GM23248 (cell line): ENCODE data around the gene BEST2. TPM values are rescaled to one million over a fixed set of nuclear protein-coding genes. Genes with fewer than 3 reads are reported as not detected.
A peak's percentile ranks its signal among the peaks of the same experiment; 100 is the strongest.

Experiments
- DNase-seq: peaks from one replicate; pipeline ENCODE4 v3.0.0-alpha.2; 2015
- H2AFZ ChIP-seq: fragments of 200-600 bp; sonication (generic); 2 replicates; pipeline ENCODE4 v1.6.1; 2016; ENCODE audit warnings: antibody characterized with exemption
- H3F3A ChIP-seq: fragments of 200-600 bp; sonication (generic); 2 replicates; pipeline ENCODE4 v1.6.1; 2016; ENCODE audit warnings: mild to moderate bottlenecking, antibody characterized with exemption, mixed run types; ENCODE audit not compliant: insufficient read depth
- H3K27ac ChIP-seq: fragments of 200-600 bp; sonication (generic); 2 replicates; pipeline ENCODE4 v1.5.1; 2016; ENCODE audit warnings: mild to moderate bottlenecking
- H3K27me3 ChIP-seq: fragments of 200-600 bp; sonication (generic); replicated peaks from 2 replicates; pipeline ENCODE4 v1.6.1; 2016; ENCODE audit warnings: mild to moderate bottlenecking; ENCODE audit not compliant: insufficient read depth
- H3K36me3 ChIP-seq: fragments of 200-600 bp; sonication (generic); 2 replicates; pipeline ENCODE4 v1.6.1; 2016; ENCODE audit warnings: low read depth, mild to moderate bottlenecking
- H3K4me1 ChIP-seq: fragments of 200-600 bp; sonication (generic); 2 replicates; pipeline ENCODE4 v1.6.1; 2016; ENCODE audit warnings: mild to moderate bottlenecking; ENCODE audit not compliant: insufficient read depth
- H3K4me2 ChIP-seq: fragments of 200-600 bp; sonication (generic); one replicate; pipeline ENCODE4 v1.6.1; 2016; ENCODE audit warnings: mild to moderate bottlenecking; ENCODE audit not compliant: unreplicated experiment
- H3K4me3 ChIP-seq: fragments of 200-600 bp; sonication (generic); 2 replicates; pipeline ENCODE4 v1.5.1; 2016; ENCODE audit warnings: mild to moderate bottlenecking
- H3K79me2 ChIP-seq: fragments of 200-600 bp; sonication (generic); 2 replicates; pipeline ENCODE4 v1.6.1; 2016; ENCODE audit warnings: mild to moderate bottlenecking; ENCODE audit not compliant: insufficient read depth
- H3K9ac ChIP-seq: fragments of 200-600 bp; sonication (generic); 2 replicates; pipeline ENCODE4 v1.6.1; 2016; ENCODE audit warnings: mild to moderate bottlenecking
- H3K9me2 ChIP-seq: fragments of 200-600 bp; sonication (generic); 2 replicates; pipeline ENCODE4 v1.6.1; 2016; ENCODE audit warnings: mixed run types, mild to moderate bottlenecking, moderate library complexity; ENCODE audit not compliant: insufficient read depth
- H3K9me3 ChIP-seq: fragments of 200-600 bp; sonication (generic); one replicate; pipeline ENCODE4 v1.6.1; 2017; ENCODE audit warnings: low read depth
- H4K20me1 ChIP-seq: fragments of 200-600 bp; sonication (generic); 2 replicates; pipeline ENCODE4 v1.6.0; 2016; ENCODE audit not compliant: insufficient read depth
- EZH2 ChIP-seq: fragments of 200-600 bp; sonication (generic); IDR thresholded peaks from 2 replicates; pipeline ENCODE4 v1.6.1; 2018; ENCODE audit warnings: antibody characterized with exemption, mild to moderate bottlenecking; ENCODE audit not compliant: insufficient read depth, poor library complexity, severe bottlenecking
- EZH2phosphoT487 ChIP-seq: fragments of 200-600 bp; sonication (generic); IDR thresholded peaks from 2 replicates; pipeline ENCODE4 v1.6.1; 2018; ENCODE audit warnings: antibody characterized with exemption, moderate library complexity, mild to moderate bottlenecking, low read depth; ENCODE audit not compliant: insufficient read depth
- WGBS, 2 experiments: methylation state at CpG; one replicate each; pipeline ENCODE4 v1.1.6; 2015 to 2017; ENCODE audit warnings: low lambda C conversion rate in 2 of 2, low coverage in 1 of 2; ENCODE audit errors: missing lambda C conversion rate in 2 of 2; 5-methylcytosine and 5-hydroxymethylcytosine counted together
- in situ Hi-C: fragments of 300-500 bp; cut with MboI; formaldehyde crosslinking; loops from 2 replicates; pipeline ENCODE4 v1.15.0; 2020
- polyA plus RNA-seq: library from polyadenylated mRNA; unstranded; fragments of >200 nt; fragmentation: Nextera tagmentation; extraction: Ambion mirVana; gene quantifications from 2 replicates; pipeline ENCODE4 v1.2.1, GENCODE V29; 2016
- total RNA-seq: library from RNA; depleted of rRNA; stranded (reverse); fragments of >200 nt; shearing (Covaris generic); gene quantifications from 2 replicates; pipeline ENCODE4 v1.2.3, GENCODE V29; 2014

Gene BEST2
- total and polyA plus RNA-seq, 2 experiments from 2014 or later: not detected

DNA sequence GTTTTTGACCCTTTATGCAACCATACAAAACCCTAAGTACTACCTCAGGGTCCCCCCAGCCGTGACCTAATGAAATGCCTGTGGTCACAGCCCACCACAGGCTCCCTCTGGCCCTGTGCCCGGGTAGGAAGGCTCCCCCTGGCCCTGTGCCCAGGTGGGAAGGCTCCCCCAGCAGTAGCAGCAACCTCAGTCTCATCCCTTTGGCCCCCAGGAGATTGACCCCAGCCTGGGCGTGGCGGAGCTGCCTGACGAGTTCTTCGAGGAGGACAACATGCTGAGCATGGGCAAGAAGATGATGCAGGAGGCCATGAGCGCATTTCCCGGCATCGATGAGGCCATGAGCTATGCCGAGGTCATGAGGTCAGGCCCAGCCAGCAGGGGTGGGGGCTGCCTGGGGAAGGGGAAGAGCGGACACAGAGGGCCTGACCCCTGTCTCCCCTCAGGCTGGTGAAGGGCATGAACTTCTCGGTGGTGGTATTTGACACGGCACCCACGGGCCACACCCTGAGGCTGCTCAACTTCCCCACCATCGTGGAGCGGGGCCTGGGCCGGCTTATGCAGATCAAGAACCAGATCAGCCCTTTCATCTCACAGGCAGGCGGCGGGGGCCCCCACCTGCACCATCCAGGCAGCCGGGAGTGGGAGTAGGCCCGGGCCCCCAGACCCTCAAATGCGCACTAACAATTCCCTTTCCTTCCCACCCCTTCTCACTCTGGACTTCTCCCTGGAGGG, 6.3 kb upstream of the BEST2 start:
- no peak overlapping the region for H3K27ac ChIP-seq
- H3K9me2 ChIP-seq: no peaks in the 10 kb centered on the region
- no peak overlapping the region for H3K9ac ChIP-seq
- no peak for TF ChIP-seq EZH2phosphoT487
- no peak for TF ChIP-seq EZH2
- H3K79me2 ChIP-seq: 0 out of 2 replicates have a peak, but pooled peaks cover under 1% of the 10 kb centered on the region
- in situ Hi-C loops: no loop called here
- H4K20me1 ChIP-seq: no peaks in the 10 kb centered on the region
- no peak for DNase-seq
- H3K36me3 ChIP-seq: peaks cover 4% of the 10 kb centered on the region; the same call in 1 of the 2 replicates
- H3K4me1 ChIP-seq: no peaks in the 10 kb centered on the region
- H3K27me3 ChIP-seq: no peaks in the 10 kb centered on the region
- no peaks in the 10 kb centered on the region for H3F3A ChIP-seq
- no peak overlapping the region for H3K4me3 ChIP-seq
- no peaks in the 10 kb centered on the region for H3K9me3 ChIP-seq
- H3K4me2 ChIP-seq: no peak overlapping the region
- H2AFZ ChIP-seq: no peak overlapping the region
- WGBS, 2 experiments: 87 to 89% methylated on average over 20 to 22 of the region's 22 CpGs

DNA sequence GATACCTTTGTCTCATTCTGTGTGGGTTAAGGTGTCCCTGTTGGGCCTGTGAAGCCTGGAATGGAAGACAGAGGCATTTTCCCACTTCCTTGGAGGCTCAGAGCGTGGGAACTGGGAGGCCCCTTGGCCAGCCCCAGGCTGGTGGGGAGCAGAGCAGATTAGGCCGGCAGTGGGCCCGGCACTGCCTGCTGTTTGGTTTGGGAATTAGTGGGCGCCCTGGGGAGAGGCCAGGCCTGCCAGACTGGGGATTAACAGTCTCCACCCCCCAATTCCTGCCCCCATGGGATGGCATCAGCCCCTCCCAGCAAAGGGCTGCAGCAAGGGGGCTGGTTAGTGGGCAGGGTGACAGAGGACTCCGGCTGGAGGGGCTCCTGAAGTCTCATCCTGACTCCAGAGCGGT, 3.1 kb upstream of the BEST2 start:
- no peak overlapping the region for H3K9ac ChIP-seq
- no peak overlapping the region for H3K4me2 ChIP-seq
- no peak overlapping the region for H2AFZ ChIP-seq
- H4K20me1 ChIP-seq: no peaks in the 10 kb centered on the region
- no peaks in the 10 kb centered on the region for H3K79me2 ChIP-seq
- no peaks in the 10 kb centered on the region for H3K9me2 ChIP-seq
- no peak for DNase-seq
- 83 to 89% methylated on average over 5 to 6 of the region's 6 CpGs for WGBS, 2 experiments
- no peak overlapping the region for H3K4me3 ChIP-seq
- in situ Hi-C loops: no loop called here
- TF ChIP-seq EZH2 (no peak), EZH2phosphoT487 (no peak)
- H3K9me3 ChIP-seq: no peaks in the 10 kb centered on the region
- H3F3A ChIP-seq: no peaks in the 10 kb centered on the region
- H3K36me3 ChIP-seq: peaks cover 4% of the 10 kb centered on the region; the same call in 1 of the 2 replicates
- no peak overlapping the region for H3K27ac ChIP-seq
- 0 out of 2 replicates have a peak, but pooled peaks cover 5% of the 10 kb centered on the region for H3K27me3 ChIP-seq
- H3K4me1 ChIP-seq: 0 out of 2 replicates have a peak, but pooled peaks cover 4% of the 10 kb centered on the region

DNA sequence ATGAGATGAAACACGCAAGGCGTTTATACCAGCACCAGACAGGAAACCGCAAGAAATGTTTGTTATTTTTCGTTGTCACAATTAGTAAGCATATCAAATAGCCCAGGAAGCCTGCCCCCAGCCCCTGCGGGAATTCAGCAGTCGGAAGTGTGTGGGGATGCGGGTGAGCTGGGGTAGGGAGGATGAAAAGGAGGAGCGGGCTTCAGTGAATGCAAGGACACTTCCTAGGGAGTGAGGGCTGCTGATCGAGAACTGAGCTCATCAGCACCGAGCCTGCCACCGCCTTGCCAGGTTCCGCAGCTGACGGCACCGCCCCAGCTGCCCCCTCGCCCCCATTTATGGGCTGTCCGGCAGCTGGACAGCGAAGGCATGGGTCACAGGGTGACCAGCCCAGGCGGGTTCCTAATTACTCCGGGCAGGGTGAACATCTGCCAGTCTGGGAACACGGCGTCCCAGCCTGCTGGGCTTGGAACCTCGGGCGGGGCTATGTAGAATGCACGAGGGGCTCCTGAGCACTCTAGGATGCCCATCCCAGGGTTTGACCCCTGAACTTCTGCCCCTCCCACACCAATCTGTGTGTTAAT, 1.6 kb upstream of the BEST2 start:
- in situ Hi-C loops: no loop called here
- TF ChIP-seq EZH2phosphoT487: no peak
- no peak for TF ChIP-seq EZH2
- WGBS, 2 experiments: 39 to 44% methylated on average over 24 of the region's 24 CpGs
- Histone ChIP-seq H3K9me3 (no peaks in the 10 kb centered on the region), H3K79me2 (no peaks in the 10 kb centered on the region), H3K4me3 (no peak overlapping the region), H3K36me3 (peaks cover 4% of the 10 kb centered on the region; the same call in 1 of the 2 replicates), H3K9me2 (no peaks in the 10 kb centered on the region), H3K4me2 (no peak overlapping the region), H3K9ac (no peak overlapping the region), H2AFZ (no peak overlapping the region), H4K20me1 (no peaks in the 10 kb centered on the region), H3K4me1 (0 out of 2 replicates have a peak, but pooled peaks cover 4% of the 10 kb centered on the region), H3F3A (no peaks in the 10 kb centered on the region), H3K27ac (no peak overlapping the region), H3K27me3 (0 out of 2 replicates have a peak, but pooled peaks cover 5% of the 10 kb centered on the region)
- DNase-seq: peak; percentile 33

DNA sequence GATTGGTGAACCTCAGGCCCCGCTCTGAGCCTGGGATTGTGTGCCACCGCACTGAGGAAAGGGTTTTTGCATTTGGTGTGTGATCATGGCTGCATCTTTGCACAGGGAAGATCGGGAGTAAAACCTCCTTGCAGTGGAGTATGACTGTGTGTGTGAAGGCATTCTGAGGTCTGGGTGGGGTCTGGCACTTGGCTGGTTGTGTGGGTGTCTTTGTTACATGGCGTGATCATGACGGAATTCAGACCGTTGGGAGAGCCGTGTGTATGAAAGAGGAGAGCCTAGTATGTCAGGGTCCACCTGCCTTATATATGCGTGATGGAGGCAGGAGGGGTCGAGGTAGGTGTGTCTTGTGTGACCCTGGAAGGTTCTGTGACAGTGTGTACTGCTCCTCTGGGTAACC, 740 bp upstream of the BEST2 start:
- peak; percentile 66 for DNase-seq
- Histone ChIP-seq H3K9me3 (no peaks in the 10 kb centered on the region), H3K36me3 (peaks cover 2% of the 10 kb centered on the region; the same call in 1 of the 2 replicates), H3K4me1 (0 out of 2 replicates have a peak, but pooled peaks cover 4% of the 10 kb centered on the region), H3K9me2 (no peaks in the 10 kb centered on the region), H3F3A (no peaks in the 10 kb centered on the region), H3K4me2 (no peak overlapping the region), H3K9ac (no peak overlapping the region), H4K20me1 (no peaks in the 10 kb centered on the region), H3K27ac (no peak overlapping the region), H2AFZ (no peak overlapping the region), H3K27me3 (0 out of 2 replicates have a peak, but pooled peaks cover 5% of the 10 kb centered on the region), H3K79me2 (no peaks in the 10 kb centered on the region), H3K4me3 (no peak overlapping the region)
- 46 to 51% methylated on average over 9 of the region's 9 CpGs for WGBS, 2 experiments
- in situ Hi-C loops: no loop called here
- TF ChIP-seq EZH2phosphoT487 (no peak), EZH2 (no peak)
